Measurements from ENCODE around the gene CDC20.

DNA sequence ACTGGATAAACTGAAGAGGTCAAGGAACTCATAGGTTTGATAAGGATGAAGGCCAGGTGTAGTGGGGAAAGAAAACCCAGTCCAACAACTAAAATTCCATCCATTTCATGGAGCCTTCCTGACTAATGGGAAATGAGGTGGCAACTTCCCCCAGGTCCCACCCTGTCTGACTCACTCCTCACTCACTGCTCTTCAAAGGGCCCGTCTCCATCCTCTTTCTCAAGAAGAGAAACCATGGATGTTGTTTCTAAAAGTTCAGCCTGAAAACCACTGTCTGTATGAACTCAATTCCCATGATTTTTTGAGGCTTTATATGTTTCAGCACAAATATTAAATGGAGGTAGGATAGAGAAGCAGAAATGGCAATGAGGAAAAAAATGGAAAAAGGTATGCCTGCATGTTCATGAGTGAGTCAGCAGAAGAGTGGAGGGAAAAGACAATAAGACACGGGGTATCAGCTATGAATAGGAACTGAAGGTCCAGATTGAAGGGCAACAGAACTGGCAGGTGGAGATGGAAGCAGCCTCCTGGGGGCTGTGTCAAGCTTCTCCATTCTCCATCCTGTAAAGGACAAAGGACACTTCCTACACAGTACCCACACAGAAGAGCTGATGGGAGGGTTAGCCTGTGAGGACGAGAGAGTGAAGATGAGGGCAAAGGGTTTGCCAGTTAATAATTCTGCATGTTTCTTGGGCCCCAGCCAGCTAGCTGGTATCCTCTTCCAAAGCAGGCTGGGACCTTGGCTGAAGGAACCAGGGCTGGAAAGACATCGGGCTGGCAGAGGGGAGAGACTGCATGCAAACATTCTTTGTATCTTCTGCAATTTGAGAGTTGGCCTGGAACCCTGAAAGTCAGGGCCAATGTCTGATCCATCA is 14.5 kb downstream of the CDC20 start:
- no peak for TF ChIP-seq EZH2 (IDR thresholded peaks at IDR 0.05)
- TF ChIP-seq POLR2AphosphoS5 (IDR thresholded peaks at IDR 0.05; ENCODE audit: borderline replicate concordance, low read depth, low read length): no peak
